Activated naive CD4-positive, alpha-beta T cell (primary cell): ENCODE results near the gene MTFR1L.
"Not testable (repeated sequence)": the region's sequence is repeated elsewhere in the genome, so short reads cannot be mapped to it uniquely, and the experiment has no call there.

ENCODE experiments used
- DNase-seq, 4 experiments: peaks; one replicate each; lab custom pipeline; 2025; lab: John Stamatoyannopoulos, UW

Gene MTFR1L

GRCh38 chr1:25825605-25826004 lies 5.9 kb downstream of the MTFR1L start:
- no peak for DNase-seq

GRCh38 chr1:25826571-25826970 lies 6.8 kb downstream of the MTFR1L start:
- DNase-seq: no peak

DNA sequence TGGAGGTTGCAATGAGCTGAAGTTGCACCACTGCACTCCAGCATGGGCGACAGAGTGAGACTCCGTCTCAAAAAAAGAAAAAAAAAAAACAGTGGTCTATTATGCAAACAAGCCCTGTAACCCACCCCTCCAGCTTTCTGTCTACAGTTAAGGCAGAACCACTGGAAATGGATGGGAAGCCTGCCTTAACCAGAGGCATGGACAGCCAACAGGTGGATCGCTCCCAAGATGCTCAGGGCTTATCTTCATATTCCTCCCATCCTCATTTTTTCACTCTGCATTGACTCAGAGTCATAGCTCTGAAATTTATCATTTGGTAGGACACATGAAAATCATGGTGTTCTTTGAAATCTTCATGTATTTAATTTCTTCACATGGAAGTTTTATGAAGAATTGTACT lies 8.7 kb downstream of the MTFR1L start:
- no peak for DNase-seq

DNA sequence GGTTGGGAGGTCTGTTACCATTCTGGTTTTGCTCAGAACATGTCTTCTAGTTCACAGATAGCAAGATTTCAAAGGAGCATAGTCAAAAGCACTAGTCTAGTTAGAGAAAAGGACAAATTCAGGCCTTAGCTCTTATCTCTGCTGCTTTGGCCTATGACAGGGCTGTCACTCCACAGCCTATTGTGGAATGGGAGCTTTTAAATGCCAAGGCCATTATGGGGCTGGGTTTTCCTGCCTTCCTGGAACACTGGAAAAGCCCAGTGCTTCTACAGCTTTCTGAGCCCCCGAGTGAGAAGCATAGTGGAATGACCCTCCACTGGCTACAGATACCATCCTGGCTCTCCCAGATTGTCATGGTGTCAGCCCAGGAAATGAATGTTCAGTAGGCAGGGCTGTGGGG lies 9.3 kb downstream of the MTFR1L start:
- no peak for DNase-seq

DNA sequence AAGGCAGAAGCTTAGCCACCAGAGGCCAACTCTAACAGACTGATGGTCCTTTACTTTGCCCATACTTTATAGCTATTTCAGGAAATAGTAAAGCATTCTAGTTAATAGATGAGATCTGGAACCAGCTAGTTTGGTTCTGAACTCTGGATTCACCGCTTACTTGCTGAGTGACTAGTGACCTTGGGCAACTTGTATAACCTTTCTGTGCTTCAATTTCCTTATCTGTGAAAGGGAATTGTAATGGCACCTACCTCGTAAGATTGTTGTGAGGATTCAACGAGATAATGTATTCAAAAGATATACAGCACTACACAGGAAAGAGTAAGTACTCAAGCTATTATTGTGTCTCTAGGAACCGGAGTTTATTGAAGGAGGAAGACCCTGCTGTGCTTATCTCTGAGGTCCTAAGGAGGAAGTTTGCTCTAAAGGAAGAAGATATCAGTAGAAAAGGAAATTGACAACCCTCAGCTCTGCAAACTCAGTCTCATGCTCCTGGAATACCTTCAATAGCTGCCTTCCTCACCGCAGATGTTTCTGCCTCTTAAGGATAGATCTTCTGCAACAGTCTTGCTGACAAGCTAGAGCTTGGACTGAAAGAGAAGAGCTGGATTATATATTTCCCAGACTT lies 11.9 kb downstream of the MTFR1L start:
- DNase-seq: no peak

DNA sequence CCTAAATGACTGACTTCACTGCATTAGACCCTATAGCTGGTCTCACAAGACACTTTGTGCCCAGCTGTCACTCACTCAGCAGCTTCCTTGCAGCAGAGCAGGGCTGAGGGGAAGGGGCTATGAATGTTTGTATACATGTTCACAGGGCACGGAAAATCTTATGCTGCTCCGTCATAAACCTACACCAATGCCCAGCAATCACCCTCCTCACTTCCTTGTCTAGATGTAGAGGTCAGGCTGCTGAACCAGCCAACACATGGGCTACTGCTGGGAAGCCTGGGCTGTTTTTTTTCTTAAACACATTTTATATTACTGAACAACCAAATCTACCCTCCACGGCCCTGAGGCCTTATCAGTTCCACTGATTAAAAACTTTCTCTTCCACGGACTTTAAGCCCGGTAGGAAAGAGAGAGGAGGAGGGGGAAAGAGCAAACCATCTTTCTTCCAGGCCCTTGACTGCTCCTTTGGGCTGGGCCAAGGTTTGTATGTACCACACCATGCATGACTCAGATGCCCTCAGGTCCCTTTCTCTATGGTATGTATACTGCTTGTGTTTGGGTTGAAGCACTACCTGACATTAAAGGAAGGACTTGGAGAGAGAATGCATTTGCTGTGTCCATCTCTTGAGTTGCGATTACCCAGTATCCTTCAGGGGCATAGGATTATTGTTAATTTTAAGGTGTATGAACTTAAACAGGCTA lies 12.7 kb downstream of the MTFR1L start:
- DNase-seq: no peak

GRCh38 chr1:25833158-25833557 lies 13.4 kb downstream of the MTFR1L start:
- no peak for DNase-seq

DNA sequence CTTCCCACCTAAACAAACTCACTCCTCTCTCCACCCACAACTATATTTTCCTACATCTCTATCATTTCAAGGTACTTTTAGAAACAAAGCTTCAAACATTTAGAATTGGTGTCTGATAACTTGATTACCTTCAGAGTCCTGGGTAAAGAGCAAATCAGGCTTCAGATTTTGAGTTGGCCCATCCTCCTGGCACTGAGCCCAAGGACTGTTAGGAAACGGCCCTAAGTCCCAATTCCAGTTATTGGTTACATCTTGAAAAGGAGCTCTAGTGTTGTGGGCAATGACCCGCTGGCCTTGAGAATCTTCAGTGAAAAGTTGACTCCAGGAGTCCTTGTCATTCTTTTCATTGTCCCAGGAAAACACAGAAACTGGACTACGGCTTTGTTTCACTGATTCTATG lies 15.1 kb downstream of the MTFR1L start:
- DNase-seq: no peak

- DNase-seq: no peak
These were observed 16.9 kb downstream of the MTFR1L start for GRCh38 chr1:25836695-25837094.

DNA sequence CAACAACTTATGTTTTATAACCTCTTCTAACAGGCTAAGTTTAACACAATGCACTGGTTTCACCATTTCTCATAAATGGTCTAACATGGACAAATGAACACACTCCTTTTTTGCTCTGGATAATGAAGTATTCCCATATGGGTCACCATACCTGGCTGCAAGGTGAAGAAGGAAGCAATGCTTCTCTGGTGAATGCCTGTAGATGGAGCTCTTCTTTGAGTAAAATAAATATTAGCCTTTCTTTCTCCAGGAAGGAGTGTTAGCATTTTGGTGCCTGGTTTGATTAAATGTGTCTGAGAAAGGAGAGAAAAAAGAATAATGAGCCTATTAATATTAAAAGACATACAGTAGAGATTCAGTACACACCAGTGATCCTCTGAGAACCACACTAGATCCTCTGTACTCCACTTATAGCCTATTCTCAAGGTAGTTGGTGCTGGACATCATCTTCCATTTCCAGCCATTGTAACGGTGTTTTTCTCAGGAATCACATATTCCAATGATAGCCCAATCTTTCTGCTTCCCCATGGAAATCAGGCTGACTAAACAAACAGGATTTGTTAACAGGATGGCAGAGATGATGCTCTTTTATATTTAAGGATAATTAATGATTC lies 17.6 kb downstream of the MTFR1L start:
- DNase-seq: no peak

DNA sequence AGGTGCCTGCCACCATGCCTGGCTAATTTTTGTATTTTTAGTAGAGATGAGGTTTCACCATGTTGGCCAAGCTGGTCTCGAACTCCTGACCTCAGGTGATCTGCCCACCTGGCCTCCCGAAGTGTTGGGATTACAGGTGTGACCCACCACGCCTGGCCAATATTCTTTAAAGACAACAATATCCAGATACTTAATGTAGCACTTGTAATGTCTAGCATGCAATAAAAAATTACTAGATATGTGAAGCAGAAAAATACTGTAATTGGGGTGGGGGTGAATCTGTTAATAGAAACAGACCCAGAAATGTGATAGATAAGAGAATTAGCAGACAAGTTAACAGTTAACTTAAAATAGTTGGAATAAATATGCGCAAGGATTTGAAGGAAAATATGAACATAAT lies 20.1 kb downstream of the MTFR1L start:
- not testable (repeated sequence) for DNase-seq

DNA sequence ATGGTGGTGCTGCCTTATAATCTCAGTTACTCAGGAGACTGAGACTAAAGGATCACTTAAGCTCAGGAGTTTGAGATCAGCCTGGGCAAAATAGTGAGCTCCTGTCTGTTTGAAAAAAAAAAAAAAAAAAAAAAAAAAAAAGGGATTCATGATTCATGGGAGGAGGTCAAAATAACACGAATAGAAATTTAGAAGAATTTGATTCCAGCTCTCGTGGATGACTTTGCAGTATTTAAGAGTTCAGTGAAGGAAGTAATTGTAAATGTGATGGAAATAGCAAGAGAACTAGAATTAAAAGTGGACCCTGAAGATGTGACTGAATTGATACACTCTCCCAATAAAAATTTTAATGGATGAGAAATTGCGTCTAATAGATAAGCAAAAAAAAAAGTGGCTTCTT lies 23.7 kb downstream of the MTFR1L start:
- no peak for DNase-seq

DNA sequence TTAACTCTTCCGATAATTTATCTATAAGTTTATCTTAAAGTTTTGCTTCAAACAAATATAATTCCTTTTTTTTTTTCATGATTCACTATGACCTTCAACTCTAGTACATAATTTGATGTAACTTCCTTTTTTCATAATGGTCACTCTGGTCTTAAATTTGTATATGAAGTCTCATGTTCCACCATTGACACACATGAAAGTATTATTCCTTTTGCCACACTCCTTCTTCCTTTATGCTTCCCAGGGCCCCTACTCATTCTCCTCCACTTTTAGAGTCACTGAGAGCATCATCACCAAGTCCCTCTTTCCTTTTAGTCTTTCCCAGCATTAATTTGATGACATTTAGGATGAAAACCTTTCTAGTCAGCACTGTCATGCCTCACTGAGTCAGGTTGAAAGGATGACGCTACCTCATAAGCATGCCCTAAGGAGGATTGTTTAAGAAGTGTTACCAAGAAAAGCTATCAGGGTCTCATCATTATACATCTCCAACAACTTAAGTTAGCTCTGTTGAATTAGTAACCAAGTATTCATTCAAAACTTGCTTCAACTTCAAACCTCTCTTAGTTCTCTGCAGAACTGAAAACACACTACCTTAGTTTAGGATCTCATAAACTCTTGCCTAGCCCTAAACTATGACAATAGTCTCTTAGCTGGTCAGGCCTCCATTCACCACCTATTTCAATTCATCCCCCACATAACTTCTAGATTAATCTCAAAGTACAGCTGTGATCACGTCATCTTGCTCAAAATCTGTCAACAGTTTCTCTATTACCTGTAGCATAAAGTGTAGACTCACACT lies 25.0 kb downstream of the MTFR1L start:
- no peak for DNase-seq

GRCh38 chr1:25845664-25846063 lies 25.9 kb downstream of the MTFR1L start:
- no peak for DNase-seq

DNA sequence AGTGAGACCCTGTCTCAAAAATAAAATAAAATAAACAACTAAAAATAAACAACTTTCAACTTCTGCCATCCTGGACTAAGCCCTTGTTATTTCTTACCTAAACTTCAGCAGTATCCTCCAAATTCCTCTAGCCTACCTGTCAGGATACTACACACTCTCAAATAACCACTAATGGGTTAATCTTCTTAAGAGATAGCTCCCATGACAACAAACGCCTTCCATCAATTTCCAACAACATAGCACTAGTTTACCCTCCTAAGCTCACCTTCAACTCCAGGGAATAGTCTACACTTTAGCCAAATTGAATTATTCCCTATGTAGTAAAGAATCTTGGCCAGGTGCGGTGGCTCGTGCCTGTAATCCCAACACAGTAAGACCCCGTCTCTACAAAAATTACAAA lies 28.2 kb downstream of the MTFR1L start:
- DNase-seq: no peak

DNA sequence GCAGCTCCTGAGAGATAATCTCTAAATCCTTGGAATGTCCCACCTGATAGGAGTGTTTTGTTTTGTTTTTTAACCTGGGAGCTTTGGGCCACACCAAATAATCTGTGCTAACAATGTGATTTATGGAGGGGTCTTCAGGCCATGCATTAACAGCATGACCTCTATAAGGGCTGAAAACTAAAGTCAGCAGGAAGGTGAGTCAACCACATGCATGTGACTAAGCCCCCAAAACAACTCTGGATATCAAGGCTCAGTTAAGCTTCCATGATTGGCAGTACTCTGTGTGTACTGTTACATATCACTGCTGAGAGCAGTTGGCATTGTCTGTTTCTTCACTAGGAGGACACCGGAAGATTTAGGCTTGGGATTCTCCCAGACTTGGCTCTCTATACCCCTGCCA lies 28.8 kb downstream of the MTFR1L start:
- no peak for DNase-seq

DNA sequence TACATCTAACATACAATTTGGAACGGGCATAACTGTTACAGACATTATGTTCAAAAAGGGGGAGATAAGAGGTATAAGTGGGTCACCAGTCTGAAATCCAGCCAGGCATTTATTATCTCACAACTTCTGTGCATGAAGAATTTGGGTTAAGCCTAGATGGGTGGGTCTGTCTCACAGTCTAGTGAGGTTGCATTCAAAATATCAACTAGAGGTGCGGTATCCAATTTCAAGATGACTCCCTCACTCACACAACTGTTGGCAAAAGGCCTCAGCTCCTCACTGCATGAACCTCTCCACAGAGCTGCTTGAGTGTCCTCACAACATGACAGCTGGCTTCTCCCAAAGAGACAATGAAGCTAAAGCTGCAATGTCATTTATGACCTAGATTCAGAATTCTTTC lies 34.8 kb downstream of the MTFR1L start:
- DNase-seq: no peak

DNA sequence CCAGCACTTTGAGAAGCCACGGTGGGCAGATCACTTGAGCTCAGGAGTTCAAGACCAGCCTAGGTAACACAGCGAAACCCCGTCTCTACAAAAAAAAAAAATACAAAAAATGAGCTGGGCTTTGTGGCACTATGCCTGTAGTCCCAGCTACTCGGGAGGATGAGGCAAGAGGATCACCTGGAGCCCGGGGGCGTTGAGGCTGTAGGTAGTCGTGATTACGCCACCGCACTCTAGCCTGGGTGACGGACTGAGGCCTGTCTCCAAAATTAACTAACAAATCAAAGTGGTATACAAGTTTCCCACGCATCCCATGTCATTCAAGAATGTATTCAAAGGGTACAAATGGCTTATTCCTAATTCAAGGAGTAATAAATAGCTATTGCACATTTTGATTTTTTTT lies 37.1 kb downstream of the MTFR1L start:
- no peak for DNase-seq

DNA sequence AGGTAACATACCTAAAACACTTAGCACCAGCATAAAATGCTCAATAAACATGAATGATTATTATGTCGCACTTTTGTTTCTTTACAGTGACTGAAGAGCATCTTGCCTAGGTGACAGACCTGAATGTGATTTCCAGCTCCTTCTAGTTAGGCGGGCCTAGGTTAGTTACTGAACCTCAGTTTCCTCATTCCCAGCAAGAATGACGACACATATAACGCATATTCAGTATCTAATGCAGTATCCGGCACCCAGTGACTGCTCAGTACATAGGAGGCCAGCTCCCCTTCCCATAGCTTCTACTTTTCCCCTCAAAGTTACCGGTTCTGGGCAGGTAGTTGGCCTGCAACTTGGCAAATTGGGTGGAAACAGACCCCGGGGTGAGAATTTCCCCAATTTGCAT lies 38.7 kb downstream of the MTFR1L start:
- no peak for DNase-seq

DNA sequence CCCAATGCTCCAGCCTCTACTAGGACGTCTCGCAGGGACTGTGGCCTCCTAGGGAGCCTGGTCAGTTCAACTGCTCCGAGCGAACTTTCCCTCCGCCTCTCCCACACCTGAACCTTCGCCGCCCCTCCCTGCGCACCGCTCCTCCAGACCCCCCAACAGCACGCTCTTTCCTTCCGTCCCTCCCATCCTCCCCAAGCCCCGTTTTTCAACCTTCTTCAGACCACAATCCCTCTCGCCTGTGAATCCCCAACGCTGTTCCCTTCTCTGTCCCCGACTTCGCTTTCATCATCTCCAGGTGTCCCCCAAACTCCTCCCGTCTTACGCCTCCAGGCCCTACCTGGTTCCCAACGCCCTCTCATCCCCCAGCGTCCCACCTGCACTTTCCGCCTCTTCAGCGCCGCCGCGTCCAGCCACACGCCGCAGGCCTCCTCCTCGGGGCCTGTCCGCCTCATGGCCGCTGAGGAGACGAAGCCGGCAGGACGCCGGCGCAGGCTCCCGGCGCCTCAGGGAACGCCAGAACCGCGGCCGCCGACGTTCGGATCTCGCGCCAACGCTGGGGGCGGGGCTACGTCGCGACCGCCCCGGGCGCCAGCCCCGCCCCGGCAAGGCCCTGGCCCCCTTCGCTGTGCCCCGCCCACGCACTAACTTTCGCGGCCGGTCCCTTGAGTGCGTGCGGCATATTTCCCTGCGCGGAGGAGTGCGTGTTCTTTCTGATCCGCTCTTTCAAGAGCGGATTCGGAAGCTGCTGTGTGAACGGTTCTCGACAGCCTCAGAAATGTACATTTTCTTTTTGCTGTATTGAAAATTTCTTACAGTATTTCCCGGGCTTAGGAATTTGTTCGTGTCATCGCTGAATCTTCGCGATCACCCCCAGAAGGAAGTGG lies 39.4 kb downstream of the MTFR1L start, which contains the start of gene AUNIP:
AUNIP (minus strand) TSS at position 552 of the 884 bp plus-strand sequence; CDS start at position 452, 100 bp downstream.
- peak; percentile 71 to 88 (median 80) for DNase-seq
